Osteoblast (primary cell): ENCODE results near the gene TOLLIP. TPM values are rescaled to one million over a fixed set of nuclear protein-coding genes. Genes with fewer than 3 reads are reported as not detected.

ENCODE experiments used
- DNase-seq: peaks from one replicate; pipeline ENCODE4 v3.0.0; 2011; ENCODE audit warnings: low spot score, mixed read lengths; ENCODE audit not compliant: insufficient read length; ENCODE audit errors: missing footprints
- H2AFZ ChIP-seq: 2 replicates; pipeline ENCODE4 v1.6.0; 2011; ENCODE audit warnings: mild to moderate bottlenecking, low read length
- H3K27ac ChIP-seq: 2 replicates; pipeline ENCODE4 v1.5.1; 2011; ENCODE audit warnings: mild to moderate bottlenecking, low read depth, low read length, moderate library complexity
- H3K27me3 ChIP-seq: 2 replicates; pipeline ENCODE4 v1.6.0; 2012; ENCODE audit warnings: mild to moderate bottlenecking, control low read depth, inconsistent platforms, low read length, moderate library complexity; ENCODE audit not compliant: insufficient read depth
- H3K36me3 ChIP-seq: 2 replicates; pipeline ENCODE4 v1.5.1; 2011; ENCODE audit warnings: mild to moderate bottlenecking, low read length, control low read depth, moderate library complexity; ENCODE audit not compliant: insufficient read depth
- H3K4me1 ChIP-seq: 2 replicates; pipeline ENCODE4 v1.5.1; 2011; ENCODE audit warnings: mild to moderate bottlenecking, low read length, control low read depth, moderate library complexity; ENCODE audit not compliant: insufficient read depth
- H3K4me2 ChIP-seq: 2 replicates; pipeline ENCODE4 v1.6.0; 2011; ENCODE audit warnings: mild to moderate bottlenecking, low read length; ENCODE audit not compliant: insufficient read depth
- H3K4me3 ChIP-seq: fragments of 200-600 bp; sonication (generic); 3 replicates; pipeline ENCODE4 v1.5.1; 2012; ENCODE audit warnings: mild to moderate bottlenecking, low read length, inconsistent platforms; ENCODE audit not compliant: insufficient read depth
- H3K79me2 ChIP-seq: 2 replicates; pipeline ENCODE4 v1.6.0; 2012; ENCODE audit warnings: mild to moderate bottlenecking, low read length, control low read depth, inconsistent platforms; ENCODE audit not compliant: insufficient read depth
- H3K9me3 ChIP-seq: 2 replicates; pipeline ENCODE4 v1.5.1; 2011; ENCODE audit warnings: low read depth, low read length, control low read depth
- H4K20me1 ChIP-seq: 2 replicates; pipeline ENCODE4 v1.6.0; 2012; ENCODE audit warnings: mild to moderate bottlenecking, low read length, control low read depth; ENCODE audit not compliant: insufficient read depth
- total RNA-seq: library from RNA; depleted of rRNA; stranded (reverse); fragments of >200 nt; gene quantifications from 2 replicates; pipeline ENCODE4 v1.2.3, GENCODE V29; 2012
- TF ChIP-seq, protein P1 (sequence below): IDR thresholded peaks from 2 replicates; pipeline ENCODE4 v1.5.1; 2011; ENCODE audit warnings: mild to moderate bottlenecking, low read depth, low read length, moderate library complexity; ENCODE audit errors: extremely low read depth

The TOLLIP gene
- total RNA-seq, 1 donor: 30.8 TPM

DNA sequence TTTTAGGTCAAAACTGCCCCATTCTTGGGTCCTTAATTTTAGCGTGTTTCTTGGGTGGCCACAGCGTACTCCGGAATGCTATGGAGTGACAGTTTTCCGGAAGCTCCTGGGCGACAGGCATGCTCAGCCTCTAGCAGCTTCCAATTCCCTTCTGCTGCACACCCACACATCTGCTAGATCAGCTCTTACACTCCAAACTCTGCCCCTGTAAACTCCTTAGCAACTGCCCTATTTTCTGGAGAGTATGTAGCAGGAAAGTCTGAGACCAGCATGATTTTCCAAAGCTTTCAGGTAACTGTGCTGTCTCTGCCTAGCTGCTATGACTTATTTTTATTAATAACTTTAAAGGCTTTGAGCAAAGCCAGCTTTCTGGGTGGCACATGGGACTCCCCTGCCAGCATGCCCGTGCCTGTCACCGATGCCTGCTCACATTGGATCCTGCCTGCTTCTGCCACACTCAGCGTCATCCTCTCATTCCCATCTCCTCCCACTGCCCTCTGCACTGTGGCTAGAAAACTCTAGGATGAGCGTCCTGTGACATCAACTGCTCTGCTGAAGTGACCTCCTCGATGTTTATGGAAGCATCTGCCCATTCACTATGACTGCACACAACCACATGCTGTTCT is 17.3 kb downstream of the TOLLIP start:
- Histone ChIP-seq H4K20me1 (peaks cover 42% of the 10 kb centered on the region), H3K36me3 (peaks cover 33% of the 10 kb centered on the region), H2AFZ (no peak overlapping the region), H3K9me3 (no peaks in the 10 kb centered on the region), H3K4me2 (no peak overlapping the region), H3K27me3 (no peaks in the 10 kb centered on the region), H3K4me3 (no peak overlapping the region), H3K79me2 (peaks cover 68% of the 10 kb centered on the region), H3K4me1 (no peaks in the 10 kb centered on the region), H3K27ac (no peak overlapping the region)
- TF ChIP-seq, protein P1, sequence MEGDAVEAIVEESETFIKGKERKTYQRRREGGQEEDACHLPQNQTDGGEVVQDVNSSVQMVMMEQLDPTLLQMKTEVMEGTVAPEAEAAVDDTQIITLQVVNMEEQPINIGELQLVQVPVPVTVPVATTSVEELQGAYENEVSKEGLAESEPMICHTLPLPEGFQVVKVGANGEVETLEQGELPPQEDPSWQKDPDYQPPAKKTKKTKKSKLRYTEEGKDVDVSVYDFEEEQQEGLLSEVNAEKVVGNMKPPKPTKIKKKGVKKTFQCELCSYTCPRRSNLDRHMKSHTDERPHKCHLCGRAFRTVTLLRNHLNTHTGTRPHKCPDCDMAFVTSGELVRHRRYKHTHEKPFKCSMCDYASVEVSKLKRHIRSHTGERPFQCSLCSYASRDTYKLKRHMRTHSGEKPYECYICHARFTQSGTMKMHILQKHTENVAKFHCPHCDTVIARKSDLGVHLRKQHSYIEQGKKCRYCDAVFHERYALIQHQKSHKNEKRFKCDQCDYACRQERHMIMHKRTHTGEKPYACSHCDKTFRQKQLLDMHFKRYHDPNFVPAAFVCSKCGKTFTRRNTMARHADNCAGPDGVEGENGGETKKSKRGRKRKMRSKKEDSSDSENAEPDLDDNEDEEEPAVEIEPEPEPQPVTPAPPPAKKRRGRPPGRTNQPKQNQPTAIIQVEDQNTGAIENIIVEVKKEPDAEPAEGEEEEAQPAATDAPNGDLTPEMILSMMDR: no peak
- DNase-seq: no peak

DNA sequence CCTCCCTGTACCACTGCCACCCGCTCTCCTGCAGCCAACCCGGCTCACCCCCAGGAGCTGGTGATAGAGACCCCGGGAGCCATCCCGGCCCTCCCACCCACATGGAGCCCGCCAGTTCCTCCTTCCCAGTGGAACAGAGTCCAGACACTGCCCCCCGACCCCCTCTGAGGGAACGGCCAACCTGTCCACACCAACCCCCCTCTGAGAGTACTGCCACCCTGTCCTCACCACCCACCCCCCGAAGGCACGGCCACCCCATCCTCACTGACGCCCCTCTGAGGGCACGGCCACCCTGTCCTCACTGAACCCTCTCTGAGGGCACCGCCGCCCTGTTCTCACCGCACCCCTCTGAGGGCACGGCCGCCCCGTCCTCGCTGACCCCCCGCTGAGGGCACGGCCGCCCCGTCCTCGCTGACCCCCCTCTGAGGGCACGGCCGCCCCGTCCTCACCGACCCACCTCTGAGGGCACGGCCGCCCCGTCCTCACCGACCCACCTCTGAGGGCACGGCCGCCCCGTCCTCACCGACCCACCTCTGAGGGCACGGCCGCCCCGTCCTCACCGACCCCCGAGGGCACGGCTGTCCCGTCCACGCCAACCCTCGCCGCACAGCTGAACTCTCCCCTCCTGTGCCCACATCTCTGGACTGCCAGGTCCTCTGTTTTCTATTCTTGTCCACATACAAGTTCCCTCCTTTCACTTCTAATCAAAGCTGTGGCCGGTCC is 18.0 kb downstream of the TOLLIP start:
- Histone ChIP-seq H3K27ac (no peak overlapping the region), H3K79me2 (peaks cover 66% of the 10 kb centered on the region), H3K4me1 (no peaks in the 10 kb centered on the region), H4K20me1 (peaks cover 39% of the 10 kb centered on the region), H3K4me2 (no peak overlapping the region), H3K36me3 (peaks cover 39% of the 10 kb centered on the region), H3K27me3 (no peaks in the 10 kb centered on the region), H2AFZ (no peak overlapping the region), H3K9me3 (no peaks in the 10 kb centered on the region), H3K4me3 (no peak overlapping the region)
- DNase-seq: no peak
- TF ChIP-seq, protein P1: no peak

DNA sequence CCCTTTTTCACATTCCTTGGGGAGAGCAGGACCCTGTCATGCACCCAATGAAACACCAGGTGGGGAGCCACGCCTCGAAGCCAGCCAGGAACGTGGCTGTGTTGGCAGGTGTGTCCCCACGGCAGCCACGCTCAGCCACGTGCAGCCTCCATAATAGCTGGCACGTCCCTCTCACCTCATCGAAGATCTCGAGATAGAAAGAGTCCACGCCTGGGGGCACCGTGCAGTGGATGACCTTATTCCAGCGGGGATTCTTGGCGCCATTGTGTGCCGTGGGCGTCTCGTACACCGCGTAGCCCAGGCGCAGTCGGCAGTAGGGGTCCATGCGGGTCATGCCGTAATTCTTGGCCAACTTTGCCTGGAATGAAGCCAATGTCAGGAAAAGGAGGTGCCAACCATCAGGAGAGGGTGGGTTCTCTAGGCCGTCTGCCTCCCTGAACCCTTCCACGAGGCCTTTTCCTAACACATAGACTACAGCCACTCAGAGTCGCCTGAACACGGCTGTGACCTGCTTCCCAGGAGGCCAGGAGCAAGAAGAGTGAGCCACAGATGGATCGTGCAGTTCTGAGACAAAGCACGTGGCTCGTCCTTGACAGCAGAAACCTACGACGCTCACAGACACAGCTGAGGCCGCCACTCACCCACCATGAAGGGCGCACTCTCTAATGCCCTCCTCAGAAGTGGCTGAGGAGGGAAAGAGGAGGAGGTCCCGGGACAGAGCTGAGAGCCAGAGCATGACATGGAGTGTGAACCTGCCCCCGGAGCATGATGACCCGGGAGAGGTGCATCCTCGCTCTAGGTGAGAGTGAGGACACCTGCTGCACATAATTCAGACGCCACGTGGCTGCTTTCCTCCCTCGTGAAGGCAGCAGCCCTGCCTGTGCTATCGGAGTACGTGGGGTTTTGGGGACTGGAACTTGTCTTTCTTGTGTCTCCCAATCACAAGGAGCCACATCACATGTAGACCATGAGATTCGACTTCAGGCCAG is 19.1 kb downstream of the TOLLIP start:
- H3K4me2 ChIP-seq: no peak overlapping the region
- peaks cover 34% of the 10 kb centered on the region for H4K20me1 ChIP-seq
- TF ChIP-seq, protein P1: no peak
- H3K36me3 ChIP-seq: peaks cover 50% of the 10 kb centered on the region
- H3K4me3 ChIP-seq: no peak overlapping the region
- no peak overlapping the region for H3K27ac ChIP-seq
- no peaks in the 10 kb centered on the region for H3K9me3 ChIP-seq
- no peak for DNase-seq
- H3K79me2 ChIP-seq: peaks cover 55% of the 10 kb centered on the region
- no peaks in the 10 kb centered on the region for H3K4me1 ChIP-seq
- H3K27me3 ChIP-seq: no peaks in the 10 kb centered on the region
- no peak overlapping the region for H2AFZ ChIP-seq
